ENCODE data around the gene GFER. TPM values are rescaled to one million over a fixed set of nuclear protein-coding genes. Genes with fewer than 3 reads are reported as not detected.

The GFER gene
- polyA plus RNA-seq, 1 donor (not counting 4 experiments of a cell fraction or from before 2014, with no cell fraction given): 12.0 TPM

DNA sequence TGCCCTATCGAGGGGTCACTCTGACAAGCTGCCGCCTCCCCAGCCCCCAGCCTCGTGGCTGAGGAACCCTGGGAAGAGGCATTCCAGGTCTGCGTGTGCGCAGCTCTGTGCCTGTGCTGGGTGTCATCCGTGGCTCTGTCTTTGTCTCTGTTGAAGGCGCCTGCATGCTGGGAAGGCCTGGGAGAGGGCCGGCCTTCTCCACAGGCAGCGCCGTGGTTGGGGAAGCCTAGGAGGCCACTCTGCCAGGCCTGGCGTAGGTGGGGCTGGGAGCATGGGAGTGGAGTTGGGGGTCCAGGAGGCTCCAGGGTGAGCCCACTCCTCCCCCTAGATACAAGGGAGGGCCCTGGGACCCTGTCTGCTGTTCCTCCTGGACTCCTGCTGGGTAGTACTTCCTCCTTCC lies 46.0 kb downstream of the GFER start:
- H3K9ac ChIP-seq (ENCODE audit: control insufficient read depth, extremely low read depth, insufficient read depth, low read length): no peak overlapping the region
- H3K4me3 ChIP-seq (ENCODE audit: control insufficient read depth in 2 of 3, extremely low read depth in 1 of 3, insufficient read depth in 2 of 3, low read depth in 1 of 3, low read length in 3 of 3): no peak overlapping the region
- no peaks in the 10 kb centered on the region for H3K9me3 ChIP-seq (ENCODE audit: control insufficient read depth, low read depth, low read length)
- peaks cover 15% of the 10 kb centered on the region for H3K4me1 ChIP-seq (ENCODE audit: control insufficient read depth, extremely low read depth, insufficient read depth, low read length)
- no peaks in the 10 kb centered on the region for H3K27me3 ChIP-seq (ENCODE audit: control insufficient read depth, extremely low read depth, insufficient read depth, low read length)
- H3K79me2 ChIP-seq (ENCODE audit: control insufficient read depth, insufficient read depth, low read length): no peaks in the 10 kb centered on the region
- H4K20me1 ChIP-seq (ENCODE audit: control insufficient read depth, extremely low read depth, insufficient read depth, low read length): no peaks in the 10 kb centered on the region
- no peak overlapping the region for H3K27ac ChIP-seq (ENCODE audit: control insufficient read depth, insufficient read depth, low read length)
- no peak for DNase-seq (ENCODE audit: low read depth, low spot score)
- H3K9me1 ChIP-seq (ENCODE audit: control insufficient read depth, extremely low read depth, insufficient read depth, low read length): no peaks in the 10 kb centered on the region
- H3K36me3 ChIP-seq (ENCODE audit: control insufficient read depth in 2 of 2, extremely low read depth in 1 of 2, insufficient read depth in 2 of 2, low read length in 2 of 2): no peaks in the 10 kb centered on the region
- H3K4me2 ChIP-seq (ENCODE audit: control insufficient read depth, extremely low read depth, insufficient read depth, low read depth, low read length): no peak overlapping the region
- TF ChIP-seq, protein P1, sequence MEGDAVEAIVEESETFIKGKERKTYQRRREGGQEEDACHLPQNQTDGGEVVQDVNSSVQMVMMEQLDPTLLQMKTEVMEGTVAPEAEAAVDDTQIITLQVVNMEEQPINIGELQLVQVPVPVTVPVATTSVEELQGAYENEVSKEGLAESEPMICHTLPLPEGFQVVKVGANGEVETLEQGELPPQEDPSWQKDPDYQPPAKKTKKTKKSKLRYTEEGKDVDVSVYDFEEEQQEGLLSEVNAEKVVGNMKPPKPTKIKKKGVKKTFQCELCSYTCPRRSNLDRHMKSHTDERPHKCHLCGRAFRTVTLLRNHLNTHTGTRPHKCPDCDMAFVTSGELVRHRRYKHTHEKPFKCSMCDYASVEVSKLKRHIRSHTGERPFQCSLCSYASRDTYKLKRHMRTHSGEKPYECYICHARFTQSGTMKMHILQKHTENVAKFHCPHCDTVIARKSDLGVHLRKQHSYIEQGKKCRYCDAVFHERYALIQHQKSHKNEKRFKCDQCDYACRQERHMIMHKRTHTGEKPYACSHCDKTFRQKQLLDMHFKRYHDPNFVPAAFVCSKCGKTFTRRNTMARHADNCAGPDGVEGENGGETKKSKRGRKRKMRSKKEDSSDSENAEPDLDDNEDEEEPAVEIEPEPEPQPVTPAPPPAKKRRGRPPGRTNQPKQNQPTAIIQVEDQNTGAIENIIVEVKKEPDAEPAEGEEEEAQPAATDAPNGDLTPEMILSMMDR (optimal IDR thresholded peaks at IDR 0.05 in 1 of 3, IDR thresholded peaks at IDR 0.05 in 1 of 3, conservative IDR thresholded peaks at IDR 0.05 in 1 of 3; ENCODE audit: extremely low read depth in 1 of 3, insufficient read depth in 2 of 3, low read length in 3 of 3): no peak
- no peak for TF ChIP-seq EZH2 (IDR thresholded peaks at IDR 0.05; ENCODE audit: low read length)
- no peak for FAIRE-seq
- no peak overlapping the region for H2AFZ ChIP-seq (ENCODE audit: control insufficient read depth, low read length)
- dilution Hi-C loops (cut with MboI; ENCODE audit: extremely low pct_ligation_motif_present, low sequenced_read_pairs): no loop called here

DNA sequence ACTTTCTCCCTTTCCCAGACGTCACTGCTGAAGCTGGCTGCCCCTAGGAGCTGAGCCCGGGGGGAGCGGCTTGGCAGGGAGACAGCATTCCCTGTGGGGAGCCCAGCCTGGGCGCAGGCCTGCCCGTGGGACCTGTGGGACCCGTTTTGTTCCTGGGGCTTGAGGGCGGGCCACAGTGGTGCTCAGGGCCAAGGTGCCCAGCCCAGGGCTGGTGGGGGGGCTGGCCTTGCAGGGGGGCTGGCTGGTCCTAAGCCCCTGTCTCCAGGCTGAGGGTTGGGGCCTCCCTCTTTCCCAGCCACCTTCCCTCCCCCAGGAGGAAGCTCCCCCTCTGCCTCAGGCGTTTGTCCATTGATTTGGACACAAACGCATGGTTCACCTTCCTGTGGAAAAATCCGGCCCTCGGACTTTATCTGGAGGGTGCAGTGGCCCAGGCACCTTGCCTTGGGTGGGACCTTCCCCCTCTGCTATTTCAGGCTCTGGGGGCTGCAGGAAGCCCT lies 47.1 kb downstream of the GFER start:
- TF ChIP-seq EZH2 (IDR thresholded peaks at IDR 0.05; ENCODE audit: low read length): no peak
- TF ChIP-seq, protein P1 (optimal IDR thresholded peaks at IDR 0.05 in 1 of 3, IDR thresholded peaks at IDR 0.05 in 1 of 3, conservative IDR thresholded peaks at IDR 0.05 in 1 of 3; ENCODE audit: extremely low read depth in 1 of 3, insufficient read depth in 2 of 3, low read length in 3 of 3): no peak
- H3K4me3 ChIP-seq (ENCODE audit: control insufficient read depth in 2 of 3, extremely low read depth in 1 of 3, insufficient read depth in 2 of 3, low read depth in 1 of 3, low read length in 3 of 3): no peak overlapping the region
- DNase-seq (ENCODE audit: low read depth, low spot score) (no peak), FAIRE-seq (no peak)
- dilution Hi-C loops (cut with MboI; ENCODE audit: extremely low pct_ligation_motif_present, low sequenced_read_pairs): no loop called here
- H3K4me2 ChIP-seq (ENCODE audit: control insufficient read depth, extremely low read depth, insufficient read depth, low read depth, low read length): no peak overlapping the region
- no peak overlapping the region for H3K9ac ChIP-seq (ENCODE audit: control insufficient read depth, extremely low read depth, insufficient read depth, low read length)
- H3K27ac ChIP-seq (ENCODE audit: control insufficient read depth, insufficient read depth, low read length): no peak overlapping the region
- H3K27me3 ChIP-seq (ENCODE audit: control insufficient read depth, extremely low read depth, insufficient read depth, low read length): no peaks in the 10 kb centered on the region
- H2AFZ ChIP-seq (ENCODE audit: control insufficient read depth, low read length): no peak overlapping the region
- no peaks in the 10 kb centered on the region for H3K9me3 ChIP-seq (ENCODE audit: control insufficient read depth, low read depth, low read length)
- no peaks in the 10 kb centered on the region for H3K9me1 ChIP-seq (ENCODE audit: control insufficient read depth, extremely low read depth, insufficient read depth, low read length)
- H4K20me1 ChIP-seq (ENCODE audit: control insufficient read depth, extremely low read depth, insufficient read depth, low read length): no peaks in the 10 kb centered on the region
- peaks cover 15% of the 10 kb centered on the region for H3K4me1 ChIP-seq (ENCODE audit: control insufficient read depth, extremely low read depth, insufficient read depth, low read length)
- no peaks in the 10 kb centered on the region for H3K79me2 ChIP-seq (ENCODE audit: control insufficient read depth, insufficient read depth, low read length)
- H3K36me3 ChIP-seq (ENCODE audit: control insufficient read depth in 2 of 2, extremely low read depth in 1 of 2, insufficient read depth in 2 of 2, low read length in 2 of 2): no peaks in the 10 kb centered on the region

Data from keratinocyte (primary cell).